Neutrophil (primary cell): ENCODE results near the gene GPT2.

ENCODE experiments used
- H3K27ac ChIP-seq: fragments of 200-600 bp; sonication (generic); 2 replicates; pipeline ENCODE4 v1.5.1; 2016; ENCODE audit warnings: mild to moderate bottlenecking, moderate library complexity
- H3K27me3 ChIP-seq: fragments of 200-600 bp; sonication (generic); 2 replicates; pipeline ENCODE4 v1.6.0; 2016; ENCODE audit warnings: mild to moderate bottlenecking
- H3K36me3 ChIP-seq: fragments of 200-600 bp; sonication (generic); 2 replicates; pipeline ENCODE4 v1.5.1; 2017
- H3K4me1 ChIP-seq, 2 experiments: fragments of 200-600 bp in 1 of 2; sonication (generic) in 1 of 2; 1 replicate in 1 of 2; 2 replicates in 1 of 2; pipeline versions ENCODE4 v1.5.1 to v1.6.1; 2013 to 2016; ENCODE audit warnings: low read depth in 1 of 2, low read length in 1 of 2, mild to moderate bottlenecking in 1 of 2, moderate library complexity in 1 of 2; ENCODE audit not compliant: control insufficient read depth in 1 of 2, insufficient read depth in 1 of 2
- H3K4me3 ChIP-seq, 2 experiments: fragments of 200-600 bp in 1 of 2; sonication (generic) in 1 of 2; 1 replicate in 1 of 2; 2 replicates in 1 of 2; pipeline ENCODE4 v1.5.1; 2013 to 2016; ENCODE audit warnings: low read depth in 1 of 2, low read length in 1 of 2, mild to moderate bottlenecking in 1 of 2, moderate library complexity in 1 of 2
- H3K9me3 ChIP-seq: fragments of 200-600 bp; sonication (generic); 2 replicates; pipeline ENCODE4 v1.5.1; 2016
- CTCF ChIP-seq: fragments of 200-600 bp; sonication (generic); IDR thresholded peaks from 2 replicates; pipeline ENCODE4 v1.5.1; 2016; ENCODE audit warnings: antibody characterized with exemption

The GPT2 gene

GRCh38 chr16:46976550-46976949 is 92.4 kb downstream of the GPT2 start:
- TF ChIP-seq CTCF: no peak
- H3K27ac ChIP-seq: no peak overlapping the region
- no peaks in the 10 kb centered on the region for H3K27me3 ChIP-seq
- H3K36me3 ChIP-seq: no peaks in the 10 kb centered on the region
- H3K9me3 ChIP-seq: no peaks in the 10 kb centered on the region
- no peak overlapping the region for H3K4me3 ChIP-seq
- H3K4me1 ChIP-seq: peaks cover 24% of the 10 kb centered on the region in 2 experiments
